HK-2 (cell line): ENCODE measurements around the gene NFS1.
"Not testable (repeated sequence)": the region's sequence is repeated elsewhere in the genome, so short reads cannot be mapped to it uniquely, and the experiment has no call there.

Experiments
- DNase-seq: peaks from one replicate; pipeline ENCODE4 v3.0.0-alpha.2; 2018; ENCODE audit not compliant: unreplicated experiment

Gene NFS1

DNA sequence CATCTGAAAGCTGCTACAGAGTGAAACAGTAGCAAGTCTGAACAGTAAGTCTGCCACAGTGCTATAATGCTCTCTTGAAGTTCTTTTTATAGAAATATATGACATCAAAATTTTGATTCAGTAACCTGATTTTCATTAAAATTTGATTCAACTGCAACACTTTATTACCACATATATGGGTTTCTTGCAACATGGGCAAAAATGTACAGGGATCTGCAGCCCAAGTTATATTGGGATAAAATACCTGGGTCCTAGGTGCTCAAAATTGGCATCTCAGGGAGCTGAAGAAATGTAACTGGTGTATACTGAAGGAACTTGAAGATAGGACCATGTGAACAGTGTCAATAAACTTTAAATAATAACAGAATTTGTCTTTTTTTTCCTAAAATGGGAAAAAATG, 10.9 kb upstream of the NFS1 start:
- DNase-seq = no peak

DNA sequence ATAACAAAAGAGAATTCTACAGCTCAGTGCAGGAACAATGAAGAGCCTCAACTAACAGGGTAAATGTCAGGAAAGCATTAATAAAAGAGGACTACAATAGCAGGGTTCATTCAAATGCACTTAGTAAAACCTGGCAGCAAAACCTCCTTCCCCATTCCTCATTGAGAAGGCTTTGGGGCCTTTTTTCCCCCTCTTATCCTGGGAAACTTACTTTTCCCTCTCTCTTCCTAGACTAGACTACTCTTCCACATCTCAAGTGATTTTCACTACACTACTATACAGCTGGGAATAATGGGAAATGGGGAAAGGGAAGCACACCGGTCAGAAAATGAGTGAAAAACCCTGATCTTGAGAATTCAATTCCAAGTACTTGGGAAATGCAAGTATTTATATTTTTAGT, 10.1 kb upstream of the NFS1 start:
- no peak for DNase-seq

DNA sequence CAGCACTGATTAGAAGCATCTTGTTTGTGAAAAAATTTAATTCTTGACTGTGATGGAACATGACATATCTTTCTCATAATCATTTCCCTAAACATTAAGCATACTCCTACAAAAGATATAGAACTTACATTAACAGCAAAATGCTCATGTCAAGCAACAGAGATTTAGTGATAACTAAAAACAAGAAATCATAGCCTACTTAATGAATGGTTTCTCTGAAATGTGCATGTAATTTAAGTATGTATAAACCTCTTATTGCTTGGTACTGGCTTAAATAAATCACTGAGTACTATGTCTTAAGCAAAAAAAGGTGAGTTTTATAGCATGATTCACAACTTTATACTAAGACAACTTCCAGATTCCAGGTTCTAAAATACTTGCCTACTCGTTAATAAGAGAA, 9.3 kb upstream of the NFS1 start:
- DNase-seq = no peak

DNA sequence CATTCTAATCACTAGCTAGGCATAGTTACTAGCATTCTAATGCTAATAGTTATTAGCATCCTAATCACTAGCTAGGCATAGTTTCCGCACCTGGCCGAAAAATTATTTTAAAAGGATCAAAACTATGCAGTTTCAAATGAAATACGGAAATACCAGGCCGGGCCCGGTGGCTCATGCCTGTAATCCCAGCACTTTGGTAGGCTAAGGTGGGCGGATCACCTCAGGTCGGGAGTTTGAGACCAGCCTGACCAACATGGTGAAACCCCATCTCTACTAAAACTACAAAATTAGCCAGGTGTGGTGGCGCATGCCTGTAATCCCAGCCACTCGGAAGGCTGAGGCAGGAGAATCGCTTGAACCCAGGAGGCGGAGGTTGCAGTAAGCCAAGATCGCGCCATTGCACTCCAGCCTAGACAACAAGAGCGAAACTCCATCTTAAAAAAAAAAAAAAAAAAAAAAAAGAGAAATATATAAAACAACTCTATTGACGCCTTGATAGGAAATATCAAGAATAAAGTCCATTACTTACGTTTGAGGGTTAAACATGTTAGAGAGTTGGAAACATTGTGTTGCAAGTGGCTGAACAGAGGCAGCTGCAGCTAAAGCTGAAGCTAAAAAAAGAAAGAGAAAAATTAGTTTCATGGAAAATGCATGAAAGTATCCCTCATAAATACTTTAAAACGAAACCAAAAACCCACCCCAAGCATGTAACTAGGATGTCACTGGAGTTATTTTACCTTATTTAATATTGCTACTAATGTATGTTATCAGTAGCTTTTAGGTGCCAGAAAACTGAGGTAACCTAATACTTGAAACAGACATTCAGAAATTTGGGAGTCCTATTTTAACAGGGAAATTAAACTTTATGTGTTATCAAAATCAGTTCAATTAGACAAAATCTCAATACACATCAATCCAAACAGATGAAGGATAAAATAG, 7.7 kb upstream of the NFS1 start:
- not testable (repeated sequence) for DNase-seq

DNA sequence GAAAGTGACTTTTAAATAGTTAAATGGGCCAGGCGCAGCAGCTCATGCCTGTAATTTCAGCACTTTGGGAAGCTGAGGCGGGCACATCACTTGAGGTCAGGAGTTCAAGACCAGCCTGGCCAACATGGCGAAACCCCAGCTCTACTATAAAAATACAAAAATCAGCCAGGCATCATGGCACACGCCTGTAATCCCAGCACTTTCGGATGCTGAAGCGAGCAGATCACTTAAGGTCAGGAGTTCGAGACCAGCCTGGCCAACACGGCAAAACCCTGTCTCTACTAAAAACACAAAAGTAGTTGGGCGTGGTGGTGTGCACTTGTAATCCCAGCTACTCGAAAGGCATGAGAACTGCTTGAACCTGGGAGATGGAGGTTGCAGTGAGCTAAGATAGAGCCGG, 6.7 kb upstream of the NFS1 start:
- not testable (repeated sequence) for DNase-seq

DNA sequence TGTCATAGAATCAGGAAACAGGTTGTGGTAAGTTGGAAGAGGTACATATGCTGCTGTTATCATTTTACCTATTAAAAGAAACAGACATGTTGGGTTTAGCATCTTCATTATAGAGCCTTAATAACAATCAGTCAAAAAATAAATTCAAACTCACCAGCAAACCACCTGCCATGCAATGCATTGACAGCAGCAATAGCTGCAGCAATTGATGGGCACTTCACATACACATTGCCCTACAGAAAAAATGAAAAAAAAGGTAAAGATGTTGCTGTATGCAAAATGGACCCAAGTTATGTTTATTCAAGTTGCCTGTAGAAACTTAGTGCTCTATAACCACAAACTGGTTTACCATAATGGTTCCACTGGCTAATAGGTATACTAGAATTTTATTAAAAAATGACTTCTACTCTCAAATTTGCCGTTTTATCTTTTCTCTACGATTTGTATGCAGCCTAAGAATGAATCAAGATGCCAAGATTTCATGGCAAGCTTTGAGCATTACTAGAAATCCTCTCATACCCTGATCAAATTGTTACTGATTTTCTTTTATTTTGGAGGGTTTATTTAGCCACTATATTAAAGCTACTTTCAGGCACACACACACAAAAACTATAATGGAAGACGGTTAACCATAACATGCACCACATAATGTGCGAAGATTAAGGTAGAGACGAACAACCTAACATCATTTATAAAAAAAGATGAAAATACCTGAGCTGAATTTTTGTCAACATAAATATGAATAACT, 5.5 kb upstream of the NFS1 start:
- DNase-seq = no peak

DNA sequence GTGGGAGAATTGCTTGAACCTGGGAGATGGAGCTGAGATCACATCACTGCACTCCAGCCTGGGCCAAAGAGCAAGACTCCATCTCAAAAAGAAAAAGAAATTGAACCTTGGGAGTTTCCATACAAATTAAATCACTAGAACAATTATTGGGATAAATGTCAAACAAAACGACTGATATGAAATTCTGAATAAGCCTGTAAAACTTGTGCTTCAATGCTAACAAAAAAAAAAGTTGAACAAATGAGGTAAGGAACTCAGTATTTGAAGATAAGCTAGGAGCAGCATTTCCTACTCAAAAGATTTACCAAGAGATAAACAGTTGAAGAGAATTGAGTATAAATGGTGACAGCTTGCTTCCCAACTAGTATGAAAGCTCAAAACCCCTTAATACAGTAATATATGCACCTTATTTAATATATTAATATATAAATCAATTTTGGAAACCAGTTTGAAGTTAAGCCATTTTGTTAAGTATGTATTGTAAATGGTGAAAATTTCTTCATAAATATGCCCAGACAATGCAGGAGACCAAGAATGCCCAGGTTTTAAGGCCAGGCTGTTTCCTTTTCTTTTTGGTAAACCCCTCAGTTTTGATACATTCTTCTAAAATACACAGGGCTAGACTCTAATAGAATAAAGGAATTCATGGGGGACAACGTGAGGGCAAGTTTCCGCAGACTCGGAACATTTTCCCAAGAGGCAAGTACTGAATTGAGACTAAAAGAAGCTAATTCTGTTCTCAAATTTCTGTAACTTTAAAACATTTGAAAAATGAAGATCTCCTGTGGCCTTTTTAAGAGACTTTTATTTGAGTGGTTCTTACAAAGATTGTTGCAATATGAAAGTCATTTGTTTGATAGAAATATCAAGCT, 3.9 kb upstream of the NFS1 start:
- no peak for DNase-seq

DNA sequence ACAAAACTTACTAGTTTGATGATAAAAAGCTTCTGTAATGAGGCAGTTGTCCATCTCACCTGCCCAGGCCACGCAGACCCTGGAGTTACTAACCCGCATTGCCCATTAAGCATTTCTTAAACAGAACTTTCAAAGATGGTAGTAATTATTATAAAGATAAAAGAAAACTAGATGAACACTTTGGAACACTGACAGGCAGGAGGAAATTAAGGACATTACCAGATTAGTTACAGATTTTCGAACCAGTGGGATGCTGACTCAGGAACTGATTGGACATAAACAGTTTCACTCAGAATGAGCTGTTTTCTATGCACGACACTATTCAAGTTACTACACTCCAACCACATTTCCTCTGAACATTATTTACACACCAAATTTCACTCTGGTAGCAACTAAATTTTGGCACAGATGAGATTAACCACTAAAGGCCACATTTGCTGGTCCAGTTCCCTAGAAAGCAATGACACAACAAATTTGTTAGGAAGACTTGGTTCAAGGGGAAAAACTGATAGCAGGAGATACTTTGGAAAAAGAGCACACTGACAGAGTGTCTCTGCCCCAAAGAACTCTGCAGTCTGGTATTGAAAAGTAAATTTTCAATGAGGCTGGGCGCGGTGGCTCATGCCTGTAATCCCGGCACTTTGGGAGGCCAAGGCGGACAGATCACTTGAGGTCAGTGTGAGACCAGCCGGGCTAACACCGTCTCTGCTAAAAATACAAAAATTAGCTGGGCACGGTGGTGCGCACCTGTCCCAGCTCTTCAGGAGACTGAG, 3.1 kb upstream of the NFS1 start:
- DNase-seq = no peak

DNA sequence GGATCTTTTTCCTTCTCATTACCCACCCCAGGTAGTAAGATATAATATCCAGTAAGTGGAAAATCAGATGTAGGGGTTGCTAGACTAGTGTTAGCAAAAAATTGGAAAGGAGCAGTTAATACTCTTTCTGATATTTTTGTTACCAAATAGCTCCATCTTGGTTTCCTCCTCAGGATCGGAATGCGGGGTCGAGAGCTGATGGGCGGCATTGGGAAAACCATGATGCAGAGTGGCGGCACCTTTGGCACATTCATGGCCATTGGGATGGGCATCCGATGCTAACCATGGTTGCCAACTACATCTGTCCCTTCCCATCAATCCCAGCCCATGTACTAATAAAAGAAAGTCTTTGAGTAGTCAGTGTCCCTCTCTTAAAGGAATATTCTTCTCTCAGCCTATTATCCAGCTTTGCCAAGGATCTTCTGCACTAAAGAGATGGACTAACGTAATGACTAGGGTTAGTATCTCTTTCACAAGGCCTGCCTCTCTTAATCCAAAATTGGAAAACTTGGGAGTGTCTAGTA, 1.5 kb upstream of the NFS1 start:
- no peak for DNase-seq

DNA sequence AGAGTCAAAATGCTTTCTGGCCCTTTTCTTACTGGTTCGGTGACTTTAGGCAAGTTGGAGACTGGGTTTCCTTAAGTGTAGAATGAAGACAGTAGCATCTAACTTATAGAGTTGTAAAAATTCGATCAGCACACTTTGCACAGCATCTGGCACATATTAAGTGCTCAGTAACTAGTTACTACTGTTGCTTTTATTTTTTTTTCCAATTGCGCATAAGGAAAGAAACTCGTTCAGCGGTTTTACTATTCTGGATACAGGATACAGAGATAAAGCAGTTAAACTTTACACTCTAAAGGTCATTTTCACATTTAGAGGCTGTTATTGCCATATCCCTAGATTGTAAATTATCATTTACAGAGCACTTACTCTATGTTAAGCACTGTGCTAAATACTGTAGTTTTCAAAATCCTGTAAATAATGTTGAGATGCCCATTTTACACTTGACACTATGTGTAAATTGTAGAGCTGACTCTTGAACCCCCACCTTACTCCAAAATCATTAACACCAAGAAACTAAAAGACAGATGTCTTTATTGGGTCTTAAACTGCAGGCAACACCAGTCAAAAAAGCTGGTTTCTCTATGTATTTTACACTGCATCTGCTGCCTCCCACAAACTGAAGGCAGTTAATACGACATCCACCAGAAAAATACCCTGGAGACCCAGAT, 939 bp upstream of the NFS1 start:
- DNase-seq = no peak

DNA sequence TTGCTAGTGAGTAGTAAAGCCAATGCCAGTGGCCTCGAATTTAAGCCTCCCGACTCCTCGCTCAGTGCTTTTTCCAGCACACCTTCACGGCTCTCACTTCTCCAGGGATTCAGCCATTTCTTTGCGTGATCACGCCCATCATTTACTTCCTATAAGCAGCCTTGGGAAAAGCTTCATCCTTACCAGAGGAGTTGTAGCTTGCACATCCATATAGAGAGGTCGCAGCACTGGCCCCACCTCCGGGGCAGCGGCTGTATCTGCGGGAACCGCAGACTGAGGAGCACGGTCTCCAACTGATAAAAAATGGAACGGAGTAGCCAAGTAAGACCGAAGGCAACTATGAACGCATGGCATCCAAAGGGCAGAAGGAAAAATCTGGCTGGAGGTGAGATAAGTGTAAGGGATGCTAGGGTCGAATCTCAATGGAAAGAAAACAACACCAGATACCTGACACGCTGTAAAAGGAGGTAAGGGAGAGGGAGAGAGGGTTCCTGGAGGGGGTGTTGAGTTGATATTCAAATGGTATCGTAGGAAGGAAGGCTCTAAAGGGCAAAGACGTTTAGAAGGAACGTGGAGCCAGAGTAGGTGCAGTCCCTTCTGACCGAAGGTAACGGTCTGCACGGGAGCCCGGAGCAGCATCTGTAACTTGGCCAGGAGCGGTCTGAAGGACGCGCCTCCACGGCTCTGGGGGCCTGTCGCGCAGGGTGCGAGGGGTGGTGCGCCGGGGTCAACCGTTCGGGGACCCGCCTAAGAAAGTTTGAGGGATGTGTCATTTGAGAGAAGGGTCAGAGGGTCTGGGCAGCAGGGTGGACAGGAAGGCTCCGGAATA, 640 bp downstream of the NFS1 start:
- DNase-seq = no peak

DNA sequence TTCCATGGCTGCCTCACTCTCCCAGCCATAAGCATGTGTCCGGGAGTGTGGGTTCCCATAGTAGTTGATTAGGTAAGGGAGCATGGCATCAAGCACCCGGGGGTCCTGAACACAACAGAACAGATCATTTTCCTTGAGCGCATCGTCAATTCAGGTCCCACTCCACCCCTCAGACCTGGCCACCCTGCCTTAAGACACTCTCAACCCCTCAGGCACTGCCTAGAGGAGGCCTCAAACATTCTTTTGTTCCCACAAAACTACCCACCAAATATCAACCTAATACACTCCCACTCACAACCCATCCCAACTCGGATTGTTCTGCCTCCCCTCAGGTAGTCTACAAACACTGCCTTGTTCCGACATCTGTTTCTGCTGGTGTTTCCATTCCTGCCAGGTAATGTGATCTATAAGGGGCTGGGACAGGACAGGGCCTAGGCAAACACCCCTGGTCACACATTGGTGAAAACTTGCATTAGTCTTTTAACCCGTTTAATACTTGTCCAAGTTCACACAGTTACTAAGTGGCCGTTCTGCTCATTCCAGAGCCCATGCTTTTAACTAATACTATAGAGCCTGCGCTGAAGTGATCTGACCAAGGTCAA, 1.4 kb downstream of the NFS1 start:
- DNase-seq = no peak

DNA sequence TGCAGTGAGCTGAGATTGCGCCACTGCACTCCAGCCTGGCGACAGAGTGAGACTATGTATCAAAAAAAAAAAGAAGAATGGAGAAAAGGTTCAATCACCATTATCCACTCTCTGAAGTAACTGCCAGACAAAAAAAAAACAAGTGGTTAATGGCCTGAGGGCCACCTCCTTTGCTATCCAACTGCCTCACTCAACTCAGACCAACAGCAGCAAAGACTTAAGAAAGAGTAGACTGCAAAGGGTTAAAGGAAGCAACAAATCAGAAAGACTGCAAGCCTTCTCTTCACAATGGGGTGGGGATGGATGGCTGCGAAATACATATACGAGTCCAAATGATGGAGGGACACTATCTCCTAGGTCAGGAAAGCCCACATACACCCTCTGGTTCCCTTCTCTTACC, 3.2 kb downstream of the NFS1 start:
- no peak for DNase-seq

DNA sequence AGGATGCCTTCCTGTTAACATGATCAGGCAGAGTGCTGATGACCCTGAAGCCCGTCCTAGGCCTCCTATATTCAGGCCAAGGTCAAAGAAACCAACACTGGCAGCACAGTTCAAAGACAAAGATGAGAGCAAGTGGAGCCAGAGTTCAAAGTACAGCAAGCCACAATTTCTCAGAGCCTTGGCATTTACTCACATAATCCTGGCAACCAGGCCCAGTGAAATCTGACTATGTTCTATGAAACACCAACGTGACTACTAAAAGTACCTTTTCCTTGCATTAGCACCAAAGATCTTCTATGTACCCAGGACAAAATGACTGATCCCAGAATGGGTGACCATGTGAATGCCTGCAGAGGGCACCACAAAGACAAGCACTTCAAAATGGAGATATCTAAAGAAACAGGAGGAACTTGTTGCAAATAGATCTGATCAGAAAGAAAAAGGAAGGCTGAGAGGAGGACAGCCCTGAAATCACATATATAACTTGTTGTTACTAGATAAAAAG, 3.9 kb downstream of the NFS1 start:
- no peak for DNase-seq

DNA sequence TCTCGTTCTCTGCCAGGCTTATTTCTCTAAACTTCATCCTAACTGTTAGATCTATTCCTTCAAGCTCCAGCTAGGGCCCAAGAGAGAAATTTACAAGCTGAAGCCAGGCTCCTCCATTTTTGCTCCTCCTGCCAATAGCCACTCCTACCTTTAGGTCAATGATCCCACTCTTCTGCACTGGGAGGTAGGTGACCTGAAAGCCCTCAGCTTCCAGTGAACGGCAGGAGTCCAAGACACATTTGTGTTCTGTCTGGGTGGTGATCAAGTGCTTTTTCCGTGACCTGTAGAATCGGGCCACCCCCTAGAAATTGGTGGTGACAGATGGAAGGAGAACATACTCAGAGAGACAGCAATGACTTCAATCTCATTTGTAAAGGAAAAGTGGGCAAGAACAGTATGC, 8.9 kb downstream of the NFS1 start:
- DNase-seq = no peak

DNA sequence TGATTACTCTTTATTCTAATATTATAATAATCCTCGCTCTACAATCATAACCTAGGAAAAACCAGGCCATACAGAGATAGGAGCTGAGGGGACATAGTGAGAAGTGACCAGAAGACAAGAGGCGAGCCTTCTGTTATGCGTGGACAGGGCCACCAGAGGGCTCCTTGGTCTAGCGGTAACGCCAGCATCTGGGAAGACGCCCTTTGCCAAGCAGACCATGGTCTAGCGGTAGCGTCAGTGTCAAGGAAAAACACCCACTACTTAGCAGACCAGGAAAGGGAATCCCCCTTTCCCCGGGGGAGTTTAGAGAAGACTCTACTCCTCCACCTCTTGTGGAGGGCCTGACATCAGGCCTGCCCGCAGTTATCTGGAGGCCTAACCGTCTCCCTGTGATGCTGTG, 12.3 kb downstream of the NFS1 start:
- not testable (repeated sequence) for DNase-seq

DNA sequence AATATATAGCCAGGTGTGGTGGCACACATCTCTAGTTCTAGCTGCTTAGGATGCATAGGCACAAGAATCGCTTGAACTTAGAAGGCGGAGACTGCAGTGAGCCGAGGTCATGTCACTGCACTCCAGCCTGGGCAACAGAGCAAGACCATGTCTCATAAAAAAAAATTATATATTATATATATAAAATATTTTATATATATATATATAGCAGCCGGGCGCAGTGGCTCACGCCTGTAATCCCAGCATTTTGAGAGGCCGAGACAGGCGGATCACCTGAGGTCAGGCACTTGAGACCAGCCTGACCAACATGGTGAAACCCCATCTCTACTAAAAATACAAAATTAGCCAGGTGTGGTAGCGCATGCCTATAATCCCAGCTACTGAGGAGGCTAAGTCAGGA, 13.8 kb downstream of the NFS1 start:
- not testable (repeated sequence) for DNase-seq

DNA sequence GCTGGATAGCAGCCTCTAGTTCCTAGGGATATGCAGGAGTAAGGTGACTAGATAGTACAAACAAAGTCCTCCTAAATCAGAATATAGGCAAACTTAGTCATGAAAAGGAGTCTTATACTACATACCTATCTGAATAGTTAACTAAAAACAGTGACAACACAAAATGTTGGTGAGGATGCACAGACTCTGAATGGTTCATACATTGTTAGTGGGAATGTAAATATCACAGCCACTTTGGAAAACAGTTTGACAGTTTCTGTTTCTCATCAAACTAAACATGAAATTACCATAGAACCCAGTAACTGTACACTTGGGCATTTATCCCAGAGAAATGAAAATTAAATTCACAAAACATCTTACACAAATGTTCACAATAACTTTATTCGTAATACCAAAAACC, 17.2 kb downstream of the NFS1 start:
- no peak for DNase-seq
